Body of pancreas (tissue), 4 donors: ENCODE data around the gene FGFR3. TPM values are rescaled to one million over a fixed set of nuclear protein-coding genes. Genes with fewer than 3 reads are reported as not detected.

Experiments
- ATAC-seq: fragments of 150-250 bp; one replicate; pipeline ENCODE4 v1.9.1; 2016
- DNase-seq, 4 donors: peaks; one replicate each; pipeline ENCODE4 v3.0.0-alpha.2; 2019
- H3K27ac ChIP-seq, 4 donors: fragments of 200-600 bp; sonication (generic); 1 replicate in 3 of 4; 2 replicates in 1 of 4; pipeline versions ENCODE4 v1.5.1 to v1.6.1; 2016 to 2019; ENCODE audit warnings: mild to moderate bottlenecking in 1 of 4, mixed read lengths in 1 of 4, moderate library complexity in 1 of 4
- H3K27me3 ChIP-seq, 2 donors: fragments of 200-600 bp; sonication (generic); one replicate each; pipeline ENCODE4 v1.6.0; 2016; ENCODE audit warnings: mild to moderate bottlenecking in 1 of 2
- H3K36me3 ChIP-seq, 2 donors: fragments of 200-600 bp; sonication (generic); replicated peaks in 1 of 2; 2 replicates each; pipeline ENCODE4 v1.5.1; 2016; ENCODE audit warnings: low read depth in 2 of 2; ENCODE audit not compliant: insufficient read depth in 1 of 2
- H3K4me1 ChIP-seq: fragments of 200-600 bp; sonication (generic); one replicate; pipeline ENCODE4 v1.6.0; 2016
- H3K4me3 ChIP-seq, 2 donors: fragments of 200-600 bp; sonication (generic); 1 replicate in 1 of 2; 2 replicates in 1 of 2; pipeline ENCODE4 v1.5.1; 2016 to 2019
- H3K9me3 ChIP-seq, 3 donors: fragments of 200-600 bp; sonication (generic); 1 replicate in 2 of 3; 2 replicates in 1 of 3; pipeline ENCODE4 v1.5.1; 2016
- CTCF ChIP-seq, 7 experiments: fragments of 450-650 bp in 4 of 7; fragments of 200-600 bp in 3 of 7; sonication (generic) in 3 of 7; IDR thresholded peaks; one replicate each; pipeline ENCODE4 v1.5.1; 2016 to 2019; ENCODE audit warnings: antibody characterized with exemption in 7 of 7
- POLR2A ChIP-seq, 3 donors: fragments of 450-650 bp; IDR thresholded peaks; one replicate each; pipeline ENCODE4 v1.6.1; 2016; ENCODE audit warnings: antibody characterized with exemption in 3 of 3, mild to moderate bottlenecking in 2 of 3
- WGBS, 2 donors: methylation state at CpG; one replicate each; pipeline ENCODE4 v1.1.5; 2017; 5-methylcytosine and 5-hydroxymethylcytosine counted together
- intact Hi-C: fragments of 100-400 bp; cut with DNase I; formaldehyde crosslinking; loops from one replicate; pipeline ENCODE4 v1.15.1; 2023
- total RNA-seq, 2 donors: library from RNA; depleted of rRNA; stranded (reverse); fragments of >200 nt; gene quantifications; one replicate each; pipeline ENCODE4 v1.1.0, GENCODE V29; 2016

FGFR3 gene
- total RNA-seq, 2 donors from 2014 or later: 114 to 196 TPM

- 94 to 100% methylated on average over 8 to 17 of the region's 18 CpGs for WGBS, 2 donors
- Histone ChIP-seq H3K27ac (no peak overlapping the region), H3K36me3 (peaks cover 14 to 41% of the 10 kb centered on the region in 2 donors), H3K4me3 (no peak overlapping the region), H3K9me3 (no peaks in the 10 kb centered on the region), H3K27me3 (no peaks in the 10 kb centered on the region), H3K4me1 (no peaks in the 10 kb centered on the region)
- no peak for DNase-seq
- TF ChIP-seq CTCF (IDR thresholded peaks at IDR 0.05) (no peak), POLR2A (IDR thresholded peaks at IDR 0.05) (no peak)
- ATAC-seq: no peak
- intact Hi-C loops: no loop called here
These were observed 28.8 kb downstream of the FGFR3 start for GRCh38 chr4:1821679-1822567.

- no peaks in the 10 kb centered on the region for H3K27me3 ChIP-seq
- H3K9me3 ChIP-seq: no peaks in the 10 kb centered on the region
- no peak for TF ChIP-seq POLR2A (IDR thresholded peaks at IDR 0.05)
- TF ChIP-seq CTCF (IDR thresholded peaks at IDR 0.05): no peak
- H3K36me3 ChIP-seq: peaks cover 13 to 39% of the 10 kb centered on the region in 2 donors
- WGBS, 2 donors: 91 to 97% methylated on average over 19 to 36 of the region's 37 CpGs
- no peak overlapping the region for H3K27ac ChIP-seq
- no peak for DNase-seq
- no peaks in the 10 kb centered on the region for H3K4me1 ChIP-seq
- H3K4me3 ChIP-seq: no peak overlapping the region
- no peak for ATAC-seq
- intact Hi-C loops: no loop called here
These were observed 29.8 kb downstream of the FGFR3 start for GRCh38 chr4:1822568-1823544.

- H3K36me3 ChIP-seq: peaks cover 9 to 37% of the 10 kb centered on the region in 2 donors
These were observed 30.4 kb downstream of the FGFR3 start for GRCh38 chr4:1823545-1823932.

GRCh38 chr4:1824746-1825145 lies 31.7 kb downstream of the FGFR3 start:
- ATAC-seq (no peak), DNase-seq (no peak)
- Histone ChIP-seq H3K27ac (no peak overlapping the region), H3K27me3 (no peaks in the 10 kb centered on the region), H3K36me3 (peaks cover 9 to 35% of the 10 kb centered on the region in 2 donors), H3K4me3 (no peak overlapping the region), H3K4me1 (no peaks in the 10 kb centered on the region), H3K9me3 (no peaks in the 10 kb centered on the region)
- TF ChIP-seq CTCF (IDR thresholded peaks at IDR 0.05): no peak
- no peak for TF ChIP-seq POLR2A (IDR thresholded peaks at IDR 0.05)
- intact Hi-C loops: no loop called here
- WGBS, 2 donors: 74 to 85% methylated on average over 8 to 11 of the region's 11 CpGs

More at GRCh38 chr4:1823545-1823932, 30.4 kb downstream of the FGFR3 start:
- DNase-seq (no peak), ATAC-seq (no peak)
- H3K27me3 ChIP-seq: no peaks in the 10 kb centered on the region
- H3K9me3 ChIP-seq: no peaks in the 10 kb centered on the region
- 94 to 99% methylated on average over 10 to 12 of the region's 12 CpGs for WGBS, 2 donors
- no peak overlapping the region for H3K4me3 ChIP-seq
- intact Hi-C loops: no loop called here
- H3K27ac ChIP-seq: no peak overlapping the region
- H3K4me1 ChIP-seq: no peaks in the 10 kb centered on the region
- TF ChIP-seq CTCF (IDR thresholded peaks at IDR 0.05) (no peak), POLR2A (IDR thresholded peaks at IDR 0.05) (no peak)
